ENCODE measurements around the gene NUDT4.

GRCh38 chr12:93393425-93393824 is 15.7 kb downstream of the NUDT4 start:
- no peak for TF ChIP-seq EZH2 (IDR thresholded peaks at IDR 0.05)
- no peak for TF ChIP-seq POLR2AphosphoS5 (IDR thresholded peaks at IDR 0.05; ENCODE audit: borderline replicate concordance, low read depth, low read length)
